HCT116 (cell line): ENCODE measurements around the gene OGA.

Source experiments
- CTCF ChIP-seq, 3 experiments: fragments of 200-600 bp in 1 of 3; sonication (generic) in 1 of 3; IDR thresholded peaks in 2 of 3; conservative IDR thresholded peaks in 1 of 3; 2 replicates each; pipeline ENCODE4 v1.5.1; 2012 to 2017; ENCODE audit warnings: low read depth in 2 of 3, low read length in 2 of 3, antibody characterized with exemption in 1 of 3, borderline replicate concordance in 1 of 3, control low read depth in 1 of 3, mild to moderate bottlenecking in 1 of 3, mixed read lengths in 1 of 3, mixed run types in 1 of 3, moderate library complexity in 1 of 3; ENCODE audit not compliant: insufficient read depth in 1 of 3
- EZH2 ChIP-seq: fragments of 200-600 bp; sonication (generic); IDR thresholded peaks from 2 replicates; pipeline ENCODE4 v1.6.1; 2017; ENCODE audit warnings: antibody characterized with exemption, mixed run types
- POLR2AphosphoS5 ChIP-seq: IDR thresholded peaks from 2 replicates; pipeline ENCODE4 v1.6.1; 2011; ENCODE audit warnings: mild to moderate bottlenecking, low read depth, low read length, moderate library complexity
- SIN3A ChIP-seq: IDR thresholded peaks from 2 replicates; pipeline ENCODE4 v1.6.1; 2012; ENCODE audit warnings: low read depth

- TF ChIP-seq EZH2 (no peak), CTCF (IDR thresholded peaks at IDR 0.05 in 2 of 3, conservative IDR thresholded peaks at IDR 0.05 in 1 of 3; ENCODE audit: borderline replicate concordance in 1 of 3, insufficient read depth in 1 of 3, low read depth in 2 of 3, low read length in 2 of 3) (no peak), SIN3A (no peak), POLR2AphosphoS5 (no peak)
Observed at GRCh38 chr10:101785801-101786200, 32.4 kb downstream of the OGA start.
